ENCODE data around the gene GRAMD2A. TPM values are rescaled to one million over a fixed set of nuclear protein-coding genes. Genes with fewer than 3 reads are reported as not detected.

The GRAMD2A gene
- polyA plus RNA-seq, 2 donors: 1.1 to 1.6 TPM

- Histone ChIP-seq H3K27ac (ENCODE audit: low read depth in 2 of 2, low read length in 1 of 2) (no peak overlapping the region), H3K4me3 (ENCODE audit: low read depth in 1 of 2, low read length in 2 of 2) (no peak overlapping the region), H3K4me1 (ENCODE audit: control insufficient read depth in 2 of 2, insufficient read depth in 2 of 2, low read length in 1 of 2) (peaks cover 0 to 3% of the 10 kb centered on the region in 2 donors), H3K9me3 (ENCODE audit: control insufficient read depth in 2 of 2, insufficient read depth in 1 of 2, low read depth in 1 of 2, low read length in 1 of 2) (no peaks in the 10 kb centered on the region), H3K27me3 (ENCODE audit: control insufficient read depth in 1 of 2, insufficient read depth in 2 of 2, low read length in 2 of 2) (no peaks in the 10 kb centered on the region), H3K36me3 (ENCODE audit: control insufficient read depth in 2 of 2, insufficient read depth in 2 of 2, low read length in 1 of 2) (no peaks in the 10 kb centered on the region)
- 92 to 94% methylated on average over 5 of the region's 5 CpGs for WGBS, 2 donors
Observed at GRCh38 chr15:72166716-72167417, 30.7 kb downstream of the GRAMD2A start.

GRCh38 chr15:72163719-72164118 is 33.9 kb downstream of the GRAMD2A start:
- WGBS, 2 donors: 61 to 75% methylated on average over 4 of the region's 4 CpGs
- no peaks in the 10 kb centered on the region for H3K36me3 ChIP-seq (ENCODE audit: control insufficient read depth in 2 of 2, insufficient read depth in 2 of 2, low read length in 1 of 2)
- peaks cover 0 to 3% of the 10 kb centered on the region in 2 donors for H3K4me1 ChIP-seq (ENCODE audit: control insufficient read depth in 2 of 2, insufficient read depth in 2 of 2, low read length in 1 of 2)
- H3K27ac ChIP-seq (ENCODE audit: low read depth in 2 of 2, low read length in 1 of 2): no peak overlapping the region
- no peaks in the 10 kb centered on the region for H3K9me3 ChIP-seq (ENCODE audit: control insufficient read depth in 2 of 2, insufficient read depth in 1 of 2, low read depth in 1 of 2, low read length in 1 of 2)
- no peak overlapping the region for H3K4me3 ChIP-seq (ENCODE audit: low read depth in 1 of 2, low read length in 2 of 2)
- H3K27me3 ChIP-seq (ENCODE audit: control insufficient read depth in 1 of 2, insufficient read depth in 2 of 2, low read length in 2 of 2): no peaks in the 10 kb centered on the region

GRCh38 chr15:72162569-72162968 is 35.0 kb downstream of the GRAMD2A start:
- Histone ChIP-seq H3K9me3 (ENCODE audit: control insufficient read depth in 2 of 2, insufficient read depth in 1 of 2, low read depth in 1 of 2, low read length in 1 of 2) (no peaks in the 10 kb centered on the region), H3K4me3 (ENCODE audit: low read depth in 1 of 2, low read length in 2 of 2) (no peak overlapping the region), H3K27me3 (ENCODE audit: control insufficient read depth in 1 of 2, insufficient read depth in 2 of 2, low read length in 2 of 2) (no peaks in the 10 kb centered on the region), H3K4me1 (ENCODE audit: control insufficient read depth in 2 of 2, insufficient read depth in 2 of 2, low read length in 1 of 2) (no peaks in the 10 kb centered on the region), H3K36me3 (ENCODE audit: control insufficient read depth in 2 of 2, insufficient read depth in 2 of 2, low read length in 1 of 2) (no peaks in the 10 kb centered on the region), H3K27ac (ENCODE audit: low read depth in 2 of 2, low read length in 1 of 2) (no peak overlapping the region)
- WGBS, 2 donors: 87 to 93% methylated on average over 5 of the region's 5 CpGs

- no peaks in the 10 kb centered on the region for H3K9me3 ChIP-seq (ENCODE audit: control insufficient read depth in 2 of 2, insufficient read depth in 1 of 2, low read depth in 1 of 2, low read length in 1 of 2)
- WGBS, 2 donors: 79 to 83% methylated on average over 7 of the region's 7 CpGs
Observed at GRCh38 chr15:72161361-72162132, 36.0 kb downstream of the GRAMD2A start.

GRCh38 chr15:72160696-72161245 is 36.8 kb downstream of the GRAMD2A start:
- Histone ChIP-seq H3K27me3 (ENCODE audit: control insufficient read depth in 1 of 2, insufficient read depth in 2 of 2, low read length in 2 of 2) (no peaks in the 10 kb centered on the region), H3K36me3 (ENCODE audit: control insufficient read depth in 2 of 2, insufficient read depth in 2 of 2, low read length in 1 of 2) (no peaks in the 10 kb centered on the region), H3K27ac (ENCODE audit: low read depth in 2 of 2, low read length in 1 of 2) (no peak overlapping the region), H3K9me3 (ENCODE audit: control insufficient read depth in 2 of 2, insufficient read depth in 1 of 2, low read depth in 1 of 2, low read length in 1 of 2) (no peaks in the 10 kb centered on the region), H3K4me1 (ENCODE audit: control insufficient read depth in 2 of 2, insufficient read depth in 2 of 2, low read length in 1 of 2) (peaks cover 0 to 3% of the 10 kb centered on the region in 2 donors), H3K4me3 (ENCODE audit: low read depth in 1 of 2, low read length in 2 of 2) (no peak overlapping the region)
- 91 to 92% methylated on average over 5 of the region's 5 CpGs for WGBS, 2 donors

More at GRCh38 chr15:72161361-72162132, 36.0 kb downstream of the GRAMD2A start:
- Histone ChIP-seq H3K27ac (ENCODE audit: low read depth in 2 of 2, low read length in 1 of 2) (no peak overlapping the region), H3K4me3 (ENCODE audit: low read depth in 1 of 2, low read length in 2 of 2) (no peak overlapping the region), H3K36me3 (ENCODE audit: control insufficient read depth in 2 of 2, insufficient read depth in 2 of 2, low read length in 1 of 2) (no peaks in the 10 kb centered on the region), H3K27me3 (ENCODE audit: control insufficient read depth in 1 of 2, insufficient read depth in 2 of 2, low read length in 2 of 2) (no peaks in the 10 kb centered on the region), H3K4me1 (ENCODE audit: control insufficient read depth in 2 of 2, insufficient read depth in 2 of 2, low read length in 1 of 2) (no peaks in the 10 kb centered on the region)

GRCh38 chr15:72156928-72157327 is 40.7 kb downstream of the GRAMD2A start:
- Histone ChIP-seq H3K9me3 (ENCODE audit: control insufficient read depth in 2 of 2, insufficient read depth in 1 of 2, low read depth in 1 of 2, low read length in 1 of 2) (no peaks in the 10 kb centered on the region), H3K4me3 (ENCODE audit: low read depth in 1 of 2, low read length in 2 of 2) (no peak overlapping the region), H3K36me3 (ENCODE audit: control insufficient read depth in 2 of 2, insufficient read depth in 2 of 2, low read length in 1 of 2) (no peaks in the 10 kb centered on the region), H3K4me1 (ENCODE audit: control insufficient read depth in 2 of 2, insufficient read depth in 2 of 2, low read length in 1 of 2) (peaks cover 3 to 5% of the 10 kb centered on the region in 2 donors), H3K27ac (ENCODE audit: low read depth in 2 of 2, low read length in 1 of 2) (no peak overlapping the region), H3K27me3 (ENCODE audit: control insufficient read depth in 1 of 2, insufficient read depth in 2 of 2, low read length in 2 of 2) (no peaks in the 10 kb centered on the region)
- WGBS, 2 donors: 89 to 92% methylated on average over 2 of the region's 2 CpGs

- WGBS, 2 donors: 5 to 8% methylated on average over 19 of the region's 19 CpGs
- H3K36me3 ChIP-seq (ENCODE audit: control insufficient read depth in 2 of 2, insufficient read depth in 2 of 2, low read length in 1 of 2): no peaks in the 10 kb centered on the region
- peak overlapping the region; percentile 62 to 76 for H3K27ac ChIP-seq (ENCODE audit: low read depth in 2 of 2, low read length in 1 of 2)
- H3K4me1 ChIP-seq (ENCODE audit: control insufficient read depth in 2 of 2, insufficient read depth in 2 of 2, low read length in 1 of 2): peaks cover 3 to 5% of the 10 kb centered on the region in 2 donors
- no peaks in the 10 kb centered on the region for H3K9me3 ChIP-seq (ENCODE audit: control insufficient read depth in 2 of 2, insufficient read depth in 1 of 2, low read depth in 1 of 2, low read length in 1 of 2)
- H3K27me3 ChIP-seq (ENCODE audit: control insufficient read depth in 1 of 2, insufficient read depth in 2 of 2, low read length in 2 of 2): no peaks in the 10 kb centered on the region
- peak overlapping the region; percentile 48 to 67 for H3K4me3 ChIP-seq (ENCODE audit: low read depth in 1 of 2, low read length in 2 of 2)
Observed at GRCh38 chr15:72155635-72156616, 41.7 kb downstream of the GRAMD2A start.

GRCh38 chr15:72155003-72155621 is 42.5 kb downstream of the GRAMD2A start:
- H3K4me3 ChIP-seq (ENCODE audit: low read depth in 1 of 2, low read length in 2 of 2): peak overlapping the region; percentile 48 to 67

More at GRCh38 chr15:72155003-72155621, 42.5 kb downstream of the GRAMD2A start:
- Histone ChIP-seq H3K27me3 (ENCODE audit: control insufficient read depth in 1 of 2, insufficient read depth in 2 of 2, low read length in 2 of 2) (no peaks in the 10 kb centered on the region), H3K9me3 (ENCODE audit: control insufficient read depth in 2 of 2, insufficient read depth in 1 of 2, low read depth in 1 of 2, low read length in 1 of 2) (no peaks in the 10 kb centered on the region), H3K36me3 (ENCODE audit: control insufficient read depth in 2 of 2, insufficient read depth in 2 of 2, low read length in 1 of 2) (no peaks in the 10 kb centered on the region), H3K27ac (ENCODE audit: low read depth in 2 of 2, low read length in 1 of 2) (peak overlapping the region; percentile 62 to 76), H3K4me1 (ENCODE audit: control insufficient read depth in 2 of 2, insufficient read depth in 2 of 2, low read length in 1 of 2) (peaks cover 3 to 5% of the 10 kb centered on the region in 2 donors)
- WGBS, 2 donors: 25 to 28% methylated on average over 14 of the region's 14 CpGs
